Activated CD4-positive, alpha-beta memory T cell treated with anti-CD3 and anti-CD28 coated beads, Interleukin-2, amount 10 ng/mL, durations not matched to agents 7 days and 5 days (primary cell): Measurements from ENCODE around the gene ZSWIM4. TPM values are rescaled to one million over a fixed set of nuclear protein-coding genes. Genes with fewer than 3 reads are reported as not detected.
"Not testable (repeated sequence)": the region's sequence is repeated elsewhere in the genome, so short reads cannot be mapped to it uniquely, and the experiment has no call there.

Experiments used
- CTCF ChIA-PET: fragments of 350-600 bp; sonication (Branson Sonifier 250); formaldehyde crosslinking; loops from one replicate; lab custom pipeline; 2021; ENCODE audit warnings: antibody characterized with exemption, inconsistent platforms; lab: Charles Lee
- POLR2A ChIA-PET: fragments of 350-600 bp; sonication (Branson Sonifier 250); formaldehyde crosslinking; loops from one replicate; lab custom pipeline; 2021; ENCODE audit warnings: antibody characterized with exemption; lab: Charles Lee
- DNase-seq: peaks from one replicate; pipeline ENCODE4 v3.0.0-alpha.2; 2020
- H3K27ac Mint-ChIP-seq: one replicate; pipeline ENCODE4 v1.8.0; 2021; ENCODE audit warnings: mild to moderate bottlenecking, mixed read lengths
- H3K27me3 Mint-ChIP-seq: one replicate; pipeline ENCODE4 v1.8.0; 2021; ENCODE audit warnings: mixed read lengths
- H3K36me3 Mint-ChIP-seq: one replicate; pipeline ENCODE4 v1.8.0; 2021; ENCODE audit warnings: low read depth, mixed read lengths
- H3K4me1 Mint-ChIP-seq: one replicate; pipeline ENCODE4 v1.8.0; 2021; ENCODE audit warnings: mixed read lengths
- H3K4me3 Mint-ChIP-seq: one replicate; pipeline ENCODE4 v1.8.0; 2021; ENCODE audit warnings: mild to moderate bottlenecking, mixed read lengths
- H3K9me3 Mint-ChIP-seq: one replicate; pipeline ENCODE4 v1.8.0; 2021; ENCODE audit warnings: mixed read lengths
- total RNA-seq, 2 experiments: library from RNA; stranded (reverse); gene quantifications; one replicate each; pipeline ENCODE4 v1.2.3, GENCODE V29; 2021

Gene ZSWIM4
- total RNA-seq: 10 to 100 TPM; 10.1 to 10.4 TPM

DNA sequence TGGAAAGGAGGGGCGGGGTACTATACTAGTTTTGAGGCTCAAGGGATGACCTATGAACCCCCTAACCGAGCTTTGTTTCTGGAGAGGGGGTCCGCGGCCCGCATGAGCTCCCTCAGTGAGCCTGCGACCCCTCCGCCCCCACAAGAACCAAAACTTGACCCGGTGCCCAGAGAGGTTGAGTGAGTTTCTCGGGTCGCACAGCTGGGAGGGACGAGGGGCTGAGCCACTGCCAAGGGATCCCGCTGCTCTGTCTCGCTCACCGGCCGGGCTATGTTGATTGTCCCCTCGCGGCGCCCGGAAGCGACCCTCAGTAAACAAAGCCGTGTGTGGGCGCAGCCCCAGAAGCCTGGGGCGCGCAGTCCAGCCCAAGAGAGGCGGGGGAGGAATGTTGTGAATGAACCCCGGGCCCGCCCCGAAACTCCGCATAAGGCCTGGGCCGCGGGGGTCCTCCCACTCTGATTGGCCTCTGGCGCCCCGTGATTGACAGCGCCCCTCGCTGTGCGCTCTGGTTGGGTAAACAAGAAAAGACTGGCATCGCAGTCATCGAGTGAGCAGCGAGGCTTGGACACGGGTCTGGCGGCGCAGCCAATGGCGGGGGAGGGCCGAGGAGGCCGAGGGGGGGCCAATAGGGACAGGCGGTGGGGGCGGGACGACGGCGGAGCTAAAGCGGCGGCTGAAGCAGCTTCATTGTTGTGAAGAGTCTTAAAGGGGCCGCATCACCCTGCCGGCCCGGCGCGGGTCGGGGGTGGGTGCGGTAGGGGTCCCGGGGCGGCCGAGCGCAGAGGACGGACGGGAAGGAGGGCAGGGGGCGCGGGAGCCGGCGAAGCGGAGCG is at the start of gene ZSWIM4:
TSS of gene ZSWIM4 (plus strand) at position 687 of the 833 bp plus-strand sequence. CDS start 206 bp downstream, outside the sequence.
- ChIA-PET POLR2A (interaction anchor here (0.6 to 2.7 kb wide), 14 partner anchors 9 to 342 kb away, joined by 3 to 23 read pairs (median 4); partner anchors contain the start of genes ASF1B and C19orf53), CTCF (interaction anchor here (0.7 to 4.2 kb wide), 6 partner anchors 10 to 203 kb away, joined by 3 to 28 read pairs (median 4); no protein-coding TSS in a partner anchor)
- H3K36me3 Mint-ChIP-seq: no peaks in the 10 kb centered on the region
- no peaks in the 10 kb centered on the region for H3K27me3 Mint-ChIP-seq
- peak; percentile 98 for DNase-seq
- peak within 1 kb of the TSS; percentile 93 for H3K27ac Mint-ChIP-seq
- H3K4me1 Mint-ChIP-seq: peaks cover 35% of the 10 kb centered on the region
- peak within 1 kb of the TSS; percentile 99 for H3K4me3 Mint-ChIP-seq
- no peaks in the 10 kb centered on the region for H3K9me3 Mint-ChIP-seq

DNA sequence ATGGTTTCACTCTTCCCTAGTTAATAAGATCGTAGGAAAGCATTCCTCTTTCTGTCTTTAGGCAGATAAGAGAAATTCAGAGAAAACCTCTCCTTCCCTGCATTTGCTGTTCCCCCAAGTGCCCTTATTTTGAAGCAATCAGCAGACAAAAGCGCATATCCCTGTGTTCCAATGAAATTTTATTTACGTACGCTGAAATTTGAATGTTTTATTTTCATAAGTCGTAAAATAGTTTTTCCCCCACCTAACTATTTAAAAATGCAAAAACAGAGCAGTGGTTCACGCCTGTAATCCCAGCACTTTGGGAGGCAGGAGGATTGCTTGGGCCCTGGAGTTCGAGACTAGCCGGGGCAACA is 48.2 kb upstream of the ZSWIM4 start:
- ChIA-PET CTCF (interaction anchor here (0.9 to 2.6 kb wide), 6 partner anchors 15 to 469 kb away, joined by 3 to 20 read pairs (median 4); partner anchors contain the start of gene C19orf53), POLR2A (interaction anchor here (0.6 to 2.9 kb wide), 16 partner anchors 9 to 206 kb away, joined by 3 to 34 read pairs (median 6); partner anchors contain the start of genes C19orf53, DCAF15, MRI1 and ZSWIM4)
- peak overlapping the region; percentile 86 for H3K4me3 Mint-ChIP-seq
- H3K27me3 Mint-ChIP-seq: no peaks in the 10 kb centered on the region
- no peaks in the 10 kb centered on the region for H3K9me3 Mint-ChIP-seq
- H3K27ac Mint-ChIP-seq: peak overlapping the region; percentile 75
- H3K36me3 Mint-ChIP-seq: peaks cover 3% of the 10 kb centered on the region
- peaks cover 28% of the 10 kb centered on the region for H3K4me1 Mint-ChIP-seq
- DNase-seq: no peak

DNA sequence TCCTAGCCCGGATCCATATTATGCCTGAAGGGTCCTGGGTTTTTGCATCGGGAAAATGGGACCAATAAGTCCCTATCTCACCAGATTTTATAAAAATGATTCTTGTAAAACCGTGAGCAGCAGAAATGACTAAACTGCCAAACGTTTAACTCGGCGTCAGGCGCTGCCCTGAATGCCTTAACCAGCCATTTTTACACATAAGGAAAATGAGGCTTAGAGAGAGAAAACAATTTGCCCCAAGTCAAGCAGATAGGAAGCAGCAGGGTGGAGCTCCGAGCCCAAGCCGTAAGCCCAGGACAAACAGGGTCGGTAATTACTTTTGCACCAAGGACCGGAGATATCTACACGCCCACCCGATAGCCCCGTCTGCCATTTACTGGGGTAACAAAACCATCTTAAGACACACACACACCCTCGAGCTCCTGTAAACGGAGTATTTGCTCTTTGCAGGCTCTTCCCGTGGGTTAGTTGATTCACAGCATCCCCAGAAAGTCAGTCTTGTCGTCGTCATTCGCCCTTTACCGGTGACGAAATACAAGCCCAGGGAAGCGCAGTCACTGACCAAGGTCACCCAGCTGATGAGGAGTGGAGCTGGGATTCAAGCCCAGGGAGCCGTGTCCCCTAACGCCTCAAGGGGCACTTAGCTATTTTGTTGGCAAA is 46.9 kb upstream of the ZSWIM4 start:
- Mint-ChIP-seq H3K36me3 (peaks cover 9% of the 10 kb centered on the region), H3K4me3 (peak overlapping the region; percentile 86), H3K27ac (peak overlapping the region; percentile 75), H3K27me3 (no peaks in the 10 kb centered on the region), H3K4me1 (peaks cover 28% of the 10 kb centered on the region), H3K9me3 (no peaks in the 10 kb centered on the region)
- POLR2A ChIA-PET: interaction anchor here (0.9 to 2.9 kb wide), 24 partner anchors 10 to 485 kb away, joined by 3 to 34 read pairs (median 4); partner anchors contain the start of genes ASF1B, C19orf53, DCAF15 and MRI1
- CTCF ChIA-PET: interaction anchor here (0.9 to 2.6 kb wide), 11 partner anchors 14 to 470 kb away, joined by 3 to 20 read pairs (median 3); partner anchors contain the start of gene C19orf53
- DNase-seq: peak; percentile 30

DNA sequence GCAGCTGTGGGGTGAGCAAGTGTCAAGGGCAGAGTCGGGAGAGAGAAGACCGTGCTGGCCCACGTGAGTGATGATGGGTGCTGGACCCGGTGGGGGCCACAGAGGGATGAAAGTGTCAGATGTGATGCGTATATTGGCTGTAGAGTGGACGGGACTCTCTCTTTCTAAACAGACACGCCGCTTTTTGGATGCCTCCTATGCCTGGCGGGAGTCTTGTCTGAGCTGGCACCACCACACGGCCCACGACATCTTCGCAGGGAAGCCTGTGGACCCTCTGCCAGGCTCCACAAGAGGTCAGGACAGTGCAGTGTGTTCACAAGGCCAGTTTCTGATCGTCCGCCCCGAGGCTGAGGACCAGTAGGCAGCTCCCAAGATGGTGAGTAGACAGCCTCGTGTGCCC is 43.8 kb upstream of the ZSWIM4 start:
- H3K36me3 Mint-ChIP-seq: peaks cover 28% of the 10 kb centered on the region
- H3K4me1 Mint-ChIP-seq: peaks cover 28% of the 10 kb centered on the region
- no peak overlapping the region for H3K4me3 Mint-ChIP-seq
- DNase-seq: no peak
- POLR2A ChIA-PET: no interaction called here
- H3K27ac Mint-ChIP-seq: no peak overlapping the region
- H3K27me3 Mint-ChIP-seq: no peaks in the 10 kb centered on the region
- H3K9me3 Mint-ChIP-seq: no peaks in the 10 kb centered on the region
- CTCF ChIA-PET: interaction anchor here (1.3 kb wide), 1 partner anchor 111 kb away, joined by 3 read pairs; no protein-coding TSS in a partner anchor

DNA sequence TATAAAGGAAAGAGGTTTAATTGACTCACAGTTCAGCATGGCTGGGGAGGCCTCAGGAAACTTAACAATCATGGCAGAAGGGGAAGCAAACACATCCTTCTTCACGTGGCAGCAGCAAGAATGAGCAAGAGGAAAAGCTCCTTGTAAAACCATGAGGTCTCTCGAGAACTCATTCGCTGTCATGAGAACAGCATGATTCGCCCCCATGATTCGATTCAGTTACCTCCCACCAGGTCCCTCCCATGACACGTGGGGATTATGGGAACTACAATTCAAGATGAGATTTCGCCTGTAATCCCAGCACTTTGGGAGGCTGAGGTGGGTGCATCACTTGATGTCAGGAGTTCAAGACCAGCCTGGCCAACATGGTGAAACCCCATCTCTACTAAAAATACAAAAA is 41.6 kb upstream of the ZSWIM4 start:
- Mint-ChIP-seq H3K36me3 (peaks cover 42% of the 10 kb centered on the region), H3K4me1 (peaks cover 14% of the 10 kb centered on the region)
- DNase-seq, POLR2A ChIA-PET, H3K9me3 Mint-ChIP-seq, H3K27ac Mint-ChIP-seq, H3K27me3 Mint-ChIP-seq, H3K4me3 Mint-ChIP-seq, CTCF ChIA-PET: not testable (repeated sequence)

DNA sequence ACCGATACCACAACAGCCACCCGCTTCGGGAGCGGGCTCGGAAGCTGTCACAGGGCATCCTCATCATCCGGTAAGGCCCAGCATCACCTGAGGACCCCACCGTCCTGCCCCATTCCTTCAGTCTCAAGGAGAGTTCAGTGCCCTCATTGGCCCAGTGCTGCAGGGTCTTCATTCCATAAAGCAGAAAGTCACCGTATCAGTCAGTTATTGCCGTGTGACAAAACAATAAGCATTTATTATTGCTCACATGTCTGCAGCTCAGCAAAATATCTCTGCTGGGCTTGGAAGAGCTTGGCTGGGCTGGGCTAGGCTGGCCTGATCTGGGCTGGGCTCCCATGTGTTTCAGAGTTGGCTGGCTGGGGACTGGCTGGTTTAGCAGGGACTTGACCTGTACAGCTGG is 39.0 kb upstream of the ZSWIM4 start:
- Mint-ChIP-seq H3K27ac (no peak overlapping the region), H3K27me3 (no peaks in the 10 kb centered on the region), H3K9me3 (no peaks in the 10 kb centered on the region), H3K4me1 (no peaks in the 10 kb centered on the region), H3K4me3 (no peak overlapping the region), H3K36me3 (peaks cover 40% of the 10 kb centered on the region)
- DNase-seq: no peak
- CTCF ChIA-PET: no interaction called here
- POLR2A ChIA-PET: interaction anchor here (0.6 kb wide), 1 partner anchor 9 kb away, joined by 3 read pairs; a partner anchor contains a TSS

DNA sequence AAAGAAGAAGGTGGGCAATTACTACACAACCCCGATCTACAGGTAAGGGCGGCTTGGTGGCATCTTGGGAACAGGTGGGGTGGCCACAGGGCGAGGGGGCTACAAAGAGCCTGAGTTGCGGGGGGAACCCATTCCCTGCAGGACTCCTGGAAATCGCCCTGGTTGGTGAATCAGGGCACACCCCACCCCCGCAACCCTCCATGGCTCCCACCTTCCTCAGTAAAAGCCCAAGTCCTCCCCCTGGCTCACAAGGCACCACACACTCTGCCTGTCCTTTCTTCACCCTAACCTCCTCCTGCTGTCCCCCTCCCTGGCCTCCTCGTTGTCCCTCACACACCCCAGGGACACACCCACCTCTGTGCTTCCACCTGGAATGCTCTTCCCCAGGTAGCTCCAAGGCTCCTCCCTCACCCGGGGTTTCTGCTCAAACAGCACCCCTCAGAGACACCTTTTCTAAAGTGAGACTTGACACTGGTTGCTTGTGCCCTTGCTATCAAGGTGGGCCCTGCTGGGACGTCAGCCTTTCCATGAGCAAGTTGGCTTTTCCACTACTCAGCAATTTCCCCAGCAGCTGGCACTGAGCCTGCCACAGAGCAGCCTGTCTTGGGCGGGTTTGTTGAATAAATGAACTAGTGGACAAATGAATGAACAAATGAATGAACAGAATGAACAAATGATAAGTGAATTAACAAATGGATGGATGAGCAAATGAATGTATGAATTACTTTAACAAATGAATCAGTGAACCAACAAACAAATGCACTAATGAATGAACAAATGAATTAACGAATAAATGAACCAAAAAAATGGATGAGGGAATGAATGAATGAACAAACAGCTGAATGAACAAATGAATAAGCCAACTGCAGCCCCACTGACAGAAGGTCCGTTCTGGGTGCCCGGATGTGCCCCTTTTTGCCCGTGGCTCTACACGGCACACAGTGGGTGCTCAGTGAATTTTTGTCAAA is 37.2 kb upstream of the ZSWIM4 start:
- H3K27ac Mint-ChIP-seq: no peak overlapping the region
- peaks cover 43% of the 10 kb centered on the region for H3K36me3 Mint-ChIP-seq
- CTCF ChIA-PET: no interaction called here
- no peaks in the 10 kb centered on the region for H3K9me3 Mint-ChIP-seq
- no peaks in the 10 kb centered on the region for H3K27me3 Mint-ChIP-seq
- no peak overlapping the region for H3K4me3 Mint-ChIP-seq
- no peak for DNase-seq
- H3K4me1 Mint-ChIP-seq: no peaks in the 10 kb centered on the region
- POLR2A ChIA-PET: interaction anchor here (1.4 kb wide), 1 partner anchor 10 kb away, joined by 5 read pairs; a partner anchor contains a TSS

DNA sequence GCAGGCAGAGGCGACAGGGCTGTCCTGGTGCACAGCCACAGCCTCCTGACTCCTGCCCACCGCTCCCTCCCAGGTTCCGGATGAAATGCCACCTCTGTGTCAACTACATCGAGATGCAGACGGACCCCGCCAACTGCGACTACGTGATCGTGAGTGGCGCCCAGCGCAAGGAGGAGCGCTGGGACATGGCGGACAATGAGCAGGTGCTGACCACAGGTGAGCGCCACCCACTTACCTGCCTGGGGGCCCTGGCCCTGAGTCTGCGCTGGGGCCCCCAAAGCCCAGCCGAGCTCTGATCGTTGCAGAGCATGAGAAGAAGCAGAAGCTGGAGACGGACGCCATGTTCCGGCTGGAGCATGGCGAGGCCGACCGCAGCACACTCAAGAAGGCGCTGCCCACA is 36.4 kb upstream of the ZSWIM4 start:
- H3K9me3 Mint-ChIP-seq: no peaks in the 10 kb centered on the region
- no peak overlapping the region for H3K4me3 Mint-ChIP-seq
- CTCF ChIA-PET: no interaction called here
- H3K36me3 Mint-ChIP-seq: peaks cover 42% of the 10 kb centered on the region
- H3K4me1 Mint-ChIP-seq: peaks cover 3% of the 10 kb centered on the region
- no peak for DNase-seq
- H3K27me3 Mint-ChIP-seq: no peaks in the 10 kb centered on the region
- H3K27ac Mint-ChIP-seq: no peak overlapping the region
- POLR2A ChIA-PET: no interaction called here

DNA sequence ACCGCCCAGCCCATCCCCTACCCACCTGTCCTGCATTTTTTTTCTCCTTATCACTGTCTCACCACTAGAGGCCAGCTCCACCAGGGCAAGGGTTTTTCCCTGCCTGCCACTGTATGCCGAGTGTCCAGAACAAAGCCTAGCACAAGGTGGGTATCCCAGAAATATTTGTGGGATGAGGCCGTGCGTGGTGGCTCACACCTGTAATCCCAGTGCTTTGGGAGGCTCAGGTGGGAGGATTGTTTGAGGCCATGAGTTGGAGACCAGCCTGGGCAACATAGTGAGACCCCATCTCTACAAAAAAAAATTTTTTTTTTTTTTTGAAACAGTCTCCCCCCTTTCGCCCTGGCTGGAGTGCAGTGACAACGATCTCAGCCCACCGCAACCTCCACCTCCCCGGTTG is 33.8 kb upstream of the ZSWIM4 start:
- peaks cover 29% of the 10 kb centered on the region for H3K36me3 Mint-ChIP-seq
- peaks cover 12% of the 10 kb centered on the region for H3K4me1 Mint-ChIP-seq
- CTCF ChIA-PET: interaction anchor here (0.8 to 1.8 kb wide), 4 partner anchors 12 to 100 kb away, joined by 3 to 5 read pairs (median 4); a partner anchor contains a TSS
- DNase-seq: no peak
- H3K4me3 Mint-ChIP-seq: no peak overlapping the region
- POLR2A ChIA-PET: interaction anchor here (4.5 kb wide), 1 partner anchor 13 kb away, joined by 34 read pairs; a partner anchor contains a TSS
- no peak overlapping the region for H3K27ac Mint-ChIP-seq
- no peaks in the 10 kb centered on the region for H3K9me3 Mint-ChIP-seq
- H3K27me3 Mint-ChIP-seq: no peaks in the 10 kb centered on the region

DNA sequence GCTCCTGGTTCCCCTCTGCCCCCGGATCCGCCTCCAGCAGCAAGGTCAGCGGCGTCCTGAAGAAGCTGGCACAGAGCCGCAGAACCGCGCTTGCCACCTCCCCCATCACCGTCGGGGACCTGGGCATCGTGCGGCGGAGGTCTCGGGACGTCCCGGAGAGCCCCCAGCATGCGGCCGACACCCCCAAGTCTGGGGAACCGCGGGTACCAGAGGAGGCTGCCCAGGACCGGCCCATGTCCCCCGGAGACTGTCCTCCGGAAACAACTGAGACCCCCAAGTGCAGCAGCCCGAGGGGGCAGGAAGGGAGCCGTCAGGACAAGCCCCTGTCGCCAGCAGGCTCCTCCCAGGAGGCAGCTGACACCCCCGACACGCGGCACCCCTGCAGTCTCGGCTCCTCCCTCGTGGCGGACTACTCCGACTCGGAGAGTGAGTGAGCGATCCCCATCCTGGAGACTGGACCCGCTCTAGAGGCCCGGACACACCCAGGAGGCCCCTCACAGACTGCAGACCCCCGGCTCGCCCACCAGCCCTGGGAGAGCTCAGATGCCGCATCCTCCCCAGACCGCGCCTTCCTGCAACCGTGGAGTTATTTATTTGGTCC is 32.5 kb upstream of the ZSWIM4 start:
- H3K9me3 Mint-ChIP-seq: no peaks in the 10 kb centered on the region
- no peak for DNase-seq
- H3K36me3 Mint-ChIP-seq: peaks cover 23% of the 10 kb centered on the region
- no peak overlapping the region for H3K4me3 Mint-ChIP-seq
- no peaks in the 10 kb centered on the region for H3K27me3 Mint-ChIP-seq
- no peak overlapping the region for H3K27ac Mint-ChIP-seq
- POLR2A ChIA-PET: interaction anchor here (4.5 kb wide), 1 partner anchor 14 kb away, joined by 34 read pairs; a partner anchor contains a TSS
- H3K4me1 Mint-ChIP-seq: peaks cover 12% of the 10 kb centered on the region
- CTCF ChIA-PET: interaction anchor here (0.5 to 1.2 kb wide), 3 partner anchors 14 to 50 kb away, joined by 3 to 5 read pairs (median 4); a partner anchor contains a TSS

DNA sequence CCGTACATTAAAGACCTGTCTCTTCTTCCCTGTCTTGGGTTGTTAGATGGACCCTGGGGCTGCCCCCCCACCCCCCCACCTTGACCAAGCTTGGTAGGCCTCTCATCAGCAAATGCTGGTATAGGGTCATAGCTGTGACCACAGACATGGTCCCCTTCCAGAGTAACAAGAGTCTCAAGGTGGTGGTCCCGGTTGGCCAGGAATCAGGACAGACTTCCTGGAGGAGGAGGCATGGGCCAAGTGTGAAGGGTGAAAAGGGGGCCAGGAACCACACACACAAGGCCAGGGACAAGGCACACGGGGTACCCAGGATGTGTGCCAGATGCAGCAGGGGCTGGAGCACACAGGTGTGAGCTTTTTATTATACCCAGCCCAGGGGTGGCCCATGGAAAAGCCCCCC is 32.0 kb upstream of the ZSWIM4 start:
- H3K27ac Mint-ChIP-seq: no peak overlapping the region
- CTCF ChIA-PET: interaction anchor here (0.9 to 2.3 kb wide), 2 partner anchors 15 to 99 kb away, joined by 4 to 9 read pairs; a partner anchor contains a TSS
- H3K4me1 Mint-ChIP-seq: peaks cover 12% of the 10 kb centered on the region
- no peaks in the 10 kb centered on the region for H3K9me3 Mint-ChIP-seq
- no peak for DNase-seq
- H3K27me3 Mint-ChIP-seq: no peaks in the 10 kb centered on the region
- POLR2A ChIA-PET: interaction anchor here (2.5 to 4.5 kb wide), 2 partner anchors 11 to 15 kb away, joined by 18 to 34 read pairs; partner anchors contain the start of gene C19orf53
- peak overlapping the region; percentile 67 for H3K4me3 Mint-ChIP-seq
- peaks cover 17% of the 10 kb centered on the region for H3K36me3 Mint-ChIP-seq
